Effector memory CD8-positive, alpha-beta T cell (primary cell): ENCODE measurements around the gene INTS15.
"Not testable (repeated sequence)": the region's sequence is repeated elsewhere in the genome, so short reads cannot be mapped to it uniquely, and the experiment has no call there.

Experiments
- ATAC-seq: fragments of 150-1000 bp; cut with Tn5 transposase; replicated peaks from 2 replicates; pipeline ENCODE4 v1.10.0; 2021; ENCODE audit warnings: mild to moderate bottlenecking, moderate library complexity
- DNase-seq, 3 experiments: peaks; one replicate each; pipeline ENCODE4 v3.0.0; 2021
- H3K27ac Mint-ChIP-seq, 2 donors: one replicate each; pipeline ENCODE4 v1.8.0; 2022; ENCODE audit warnings: mild to moderate bottlenecking in 2 of 2, mixed read lengths in 2 of 2, moderate library complexity in 2 of 2
- H3K27me3 Mint-ChIP-seq, 2 donors: one replicate each; pipeline ENCODE4 v1.8.0; 2022; ENCODE audit warnings: mixed read lengths in 2 of 2
- H3K36me3 Mint-ChIP-seq: one replicate; pipeline ENCODE4 v1.8.0; 2022; ENCODE audit warnings: mild to moderate bottlenecking, moderate library complexity, mixed read lengths; ENCODE audit not compliant: insufficient read depth
- H3K4me1 Mint-ChIP-seq, 2 donors: one replicate each; pipeline ENCODE4 v1.8.0; 2022; ENCODE audit warnings: low read depth in 2 of 2, mixed read lengths in 2 of 2
- H3K4me3 Mint-ChIP-seq, 2 donors: one replicate each; pipeline ENCODE4 v1.8.0; 2022; ENCODE audit warnings: mild to moderate bottlenecking in 2 of 2, mixed read lengths in 2 of 2, moderate library complexity in 2 of 2
- H3K9me3 Mint-ChIP-seq, 2 donors: one replicate each; pipeline ENCODE4 v1.8.0; 2022; ENCODE audit warnings: mixed read lengths in 2 of 2

INTS15 gene

GRCh38 chr7:6634971-6635370 lies 45.1 kb downstream of the INTS15 start:
- not testable (repeated sequence) for H3K36me3 Mint-ChIP-seq, H3K4me3 Mint-ChIP-seq, DNase-seq, H3K27me3 Mint-ChIP-seq, ATAC-seq, H3K9me3 Mint-ChIP-seq
- Mint-ChIP-seq H3K27ac (peak overlapping the region in 1 of 2 donors; percentile 68), H3K4me1 (peaks cover 22 to 26% of the 10 kb centered on the region in 2 donors)

- H3K9me3 Mint-ChIP-seq = no peaks in the 10 kb centered on the region
- ATAC-seq (peak; percentile 71), DNase-seq (peak in 2 of 3 experiments; percentile 48 to 64)
- peaks cover 25 to 32% of the 10 kb centered on the region in 2 donors for H3K4me1 Mint-ChIP-seq
- peak within 1 kb of the TSS; percentile 90 to 94 for H3K27ac Mint-ChIP-seq
- H3K36me3 Mint-ChIP-seq = peaks cover 10% of the 10 kb centered on the region
- no peaks in the 10 kb centered on the region for H3K27me3 Mint-ChIP-seq
- peak within 1 kb of the TSS; percentile 84 to 90 for H3K4me3 Mint-ChIP-seq
Measured at GRCh38 chr7:6636741-6637543, 47.1 kb downstream of the INTS15 start, which contains the start of gene ZNF316. Gene ZNF316, plus strand, starts transcription at chr7:6637318. Its CDS starts 5,092 bp downstream, at chr7:6642410.

- peaks cover 11% of the 10 kb centered on the region for H3K36me3 Mint-ChIP-seq
- peak overlapping the region; percentile 90 to 94 for H3K27ac Mint-ChIP-seq
- H3K4me3 Mint-ChIP-seq = peak overlapping the region; percentile 84 to 90
- peak; percentile 51 to 61 (median 55) for DNase-seq
- H3K9me3 Mint-ChIP-seq = no peaks in the 10 kb centered on the region
- ATAC-seq = peak; percentile 78
- H3K4me1 Mint-ChIP-seq = peaks cover 28 to 32% of the 10 kb centered on the region in 2 donors
- no peaks in the 10 kb centered on the region for H3K27me3 Mint-ChIP-seq
Measured at GRCh38 chr7:6637544-6638229, 47.9 kb downstream of the INTS15 start.

GRCh38 chr7:6639032-6639431 lies 49.2 kb downstream of the INTS15 start:
- Mint-ChIP-seq H3K4me3 (peak overlapping the region; percentile 84 to 90), H3K27ac (peak overlapping the region; percentile 90 to 94), H3K4me1 (peaks cover 29 to 32% of the 10 kb centered on the region in 2 donors), H3K9me3 (no peaks in the 10 kb centered on the region), H3K36me3 (peaks cover 11% of the 10 kb centered on the region), H3K27me3 (no peaks in the 10 kb centered on the region)
- DNase-seq (no peak), ATAC-seq (no peak)

GRCh38 chr7:6639627-6640026 lies 49.8 kb downstream of the INTS15 start:
- DNase-seq (no peak), ATAC-seq (no peak)
- Mint-ChIP-seq H3K4me3 (no peak overlapping the region), H3K36me3 (peaks cover 11% of the 10 kb centered on the region), H3K27me3 (no peaks in the 10 kb centered on the region), H3K4me1 (peaks cover 29 to 32% of the 10 kb centered on the region in 2 donors), H3K9me3 (no peaks in the 10 kb centered on the region), H3K27ac (peak overlapping the region; percentile 90 to 94)

- H3K4me3 Mint-ChIP-seq = no peak overlapping the region
- no peak for ATAC-seq
Measured at GRCh38 chr7:6640246-6640721, 50.5 kb downstream of the INTS15 start.

GRCh38 chr7:6641305-6642035 lies 51.6 kb downstream of the INTS15 start:
- DNase-seq (no peak), ATAC-seq (no peak)
- H3K27ac Mint-ChIP-seq = peak overlapping the region in 1 of 2 donors; percentile 68
- H3K9me3 Mint-ChIP-seq = no peaks in the 10 kb centered on the region
- H3K36me3 Mint-ChIP-seq = peaks cover 20% of the 10 kb centered on the region
- no peaks in the 10 kb centered on the region for H3K27me3 Mint-ChIP-seq
- no peak overlapping the region for H3K4me3 Mint-ChIP-seq
- peaks cover 30 to 36% of the 10 kb centered on the region in 2 donors for H3K4me1 Mint-ChIP-seq

More at GRCh38 chr7:6640246-6640721, 50.5 kb downstream of the INTS15 start:
- peaks cover 14% of the 10 kb centered on the region for H3K36me3 Mint-ChIP-seq
- DNase-seq = no peak
- peak overlapping the region in 1 of 2 donors; percentile 90 for H3K27ac Mint-ChIP-seq
- H3K27me3 Mint-ChIP-seq = no peaks in the 10 kb centered on the region
- H3K4me1 Mint-ChIP-seq = peaks cover 29 to 32% of the 10 kb centered on the region in 2 donors
- H3K9me3 Mint-ChIP-seq = no peaks in the 10 kb centered on the region

GRCh38 chr7:6642239-6642839 lies 52.5 kb downstream of the INTS15 start:
- ATAC-seq (no peak), DNase-seq (no peak)
- peaks cover 25% of the 10 kb centered on the region for H3K36me3 Mint-ChIP-seq
- no peaks in the 10 kb centered on the region for H3K9me3 Mint-ChIP-seq
- H3K27ac Mint-ChIP-seq = peak overlapping the region; percentile 58 to 68
- H3K4me1 Mint-ChIP-seq = peaks cover 29 to 37% of the 10 kb centered on the region in 2 donors
- no peaks in the 10 kb centered on the region for H3K27me3 Mint-ChIP-seq
- H3K4me3 Mint-ChIP-seq = no peak overlapping the region

- H3K27ac Mint-ChIP-seq = peak overlapping the region in 1 of 2 donors; percentile 58
- no peaks in the 10 kb centered on the region for H3K27me3 Mint-ChIP-seq
- no peaks in the 10 kb centered on the region for H3K9me3 Mint-ChIP-seq
- no peak overlapping the region for H3K4me3 Mint-ChIP-seq
- ATAC-seq (no peak), DNase-seq (no peak)
- H3K4me1 Mint-ChIP-seq = peaks cover 25 to 36% of the 10 kb centered on the region in 2 donors
- H3K36me3 Mint-ChIP-seq = peaks cover 25% of the 10 kb centered on the region
Measured at GRCh38 chr7:6642861-6643640, 53.2 kb downstream of the INTS15 start.

GRCh38 chr7:6643915-6644625 lies 54.2 kb downstream of the INTS15 start:
- H3K27me3 Mint-ChIP-seq = no peaks in the 10 kb centered on the region
- DNase-seq (no peak), ATAC-seq (no peak)
- peaks cover 26% of the 10 kb centered on the region for H3K36me3 Mint-ChIP-seq
- no peak overlapping the region for H3K27ac Mint-ChIP-seq
- H3K9me3 Mint-ChIP-seq = no peaks in the 10 kb centered on the region
- peaks cover 17 to 27% of the 10 kb centered on the region in 2 donors for H3K4me1 Mint-ChIP-seq
- H3K4me3 Mint-ChIP-seq = no peak overlapping the region

GRCh38 chr7:6644728-6645127 lies 54.9 kb downstream of the INTS15 start:
- H3K4me3 Mint-ChIP-seq = no peak overlapping the region
- DNase-seq (no peak), ATAC-seq (no peak)
- peaks cover 28% of the 10 kb centered on the region for H3K36me3 Mint-ChIP-seq
- peak overlapping the region in 1 of 2 donors; percentile 44 for H3K27ac Mint-ChIP-seq
- no peaks in the 10 kb centered on the region for H3K27me3 Mint-ChIP-seq
- H3K9me3 Mint-ChIP-seq = no peaks in the 10 kb centered on the region
- peaks cover 11 to 20% of the 10 kb centered on the region in 2 donors for H3K4me1 Mint-ChIP-seq

GRCh38 chr7:6646465-6646864 lies 56.6 kb downstream of the INTS15 start:
- DNase-seq = no peak
- Mint-ChIP-seq H3K36me3 (peaks cover 32% of the 10 kb centered on the region), H3K27me3 (no peaks in the 10 kb centered on the region), H3K27ac (peak overlapping the region in 1 of 2 donors; percentile 65), H3K4me3 (no peak overlapping the region), H3K4me1 (peaks cover 4 to 15% of the 10 kb centered on the region in 2 donors), H3K9me3 (no peaks in the 10 kb centered on the region)
- ATAC-seq = no peak
